AG04450 (cell line): ENCODE measurements around the gene ENPP4. TPM values are rescaled to one million over a fixed set of nuclear protein-coding genes. Genes with fewer than 3 reads are reported as not detected.

ENCODE experiments used
- CTCF ChIA-PET: fragments of 300-600, 350-600 bp; formaldehyde crosslinking; extraction: SDS; loops from one replicate; lab custom pipeline; 2022; ENCODE audit warnings: antibody characterized with exemption, inconsistent platforms; lab: Charles Lee
- POLR2A ChIA-PET: fragments of 350-600 bp; formaldehyde crosslinking; extraction: SDS; loops from one replicate; lab custom pipeline; 2021; ENCODE audit warnings: antibody characterized with exemption, inconsistent platforms; lab: Yijun Ruan, JAX
- DNase-seq: peaks from one replicate; pipeline ENCODE4 v3.0.0-alpha.2; 2011; ENCODE audit warnings: low read depth, low spot score
- H3K27ac ChIP-seq: one replicate; pipeline ENCODE4 v1.5.1; 2012; ENCODE audit warnings: low read depth, low read length, control low read depth
- H3K27me3 ChIP-seq: one replicate; pipeline ENCODE4 v1.6.0; 2012; ENCODE audit warnings: low read length; ENCODE audit not compliant: control insufficient read depth, insufficient read depth
- H3K4me3 ChIP-seq: 2 replicates; pipeline ENCODE4 v1.5.1; 2011; ENCODE audit warnings: mild to moderate bottlenecking, low read depth, low read length, control low read depth
- H3K9me3 ChIP-seq: 2 replicates; pipeline ENCODE4 v1.5.1; 2012; ENCODE audit warnings: low read length; ENCODE audit not compliant: control insufficient read depth, insufficient read depth
- CTCF ChIP-seq: IDR thresholded peaks from 2 replicates; pipeline ENCODE4 v1.5.1; 2011; ENCODE audit warnings: low read depth, low read length, control low read depth, inconsistent platforms
- polyA plus RNA-seq: library from polyadenylated mRNA; depleted of rRNA; stranded (reverse); fragments of >200 nt; gene quantifications from 2 replicates; pipeline ENCODE4 v1.2.3, GENCODE V29; 2011

ENPP4 gene
- polyA plus RNA-seq, 1 experiment = 0.04 TPM

DNA sequence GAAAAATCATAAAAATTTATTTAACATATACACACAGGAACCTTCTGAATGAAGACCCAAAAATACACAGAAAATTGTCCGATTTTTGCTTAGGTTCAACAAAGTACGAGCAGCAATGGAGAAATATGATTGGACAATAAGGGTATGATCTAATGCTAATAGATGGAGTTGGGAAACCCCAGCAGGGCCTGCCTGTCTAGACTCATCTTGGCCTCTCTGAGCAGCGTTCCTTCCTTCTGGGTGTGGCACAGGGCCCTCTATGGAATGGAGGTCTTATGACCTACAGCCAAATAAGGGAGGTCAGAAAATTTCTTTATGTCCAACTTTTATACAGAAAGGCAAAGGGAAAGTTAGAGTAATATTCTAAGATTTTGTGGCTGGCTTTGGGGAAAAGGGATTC lies 27.7 kb upstream of the ENPP4 start:
- no peaks in the 10 kb centered on the region for H3K27me3 ChIP-seq
- no peaks in the 10 kb centered on the region for H3K9me3 ChIP-seq
- H3K4me3 ChIP-seq = no peak overlapping the region
- POLR2A ChIA-PET = no interaction called here
- CTCF ChIA-PET = interaction anchor here (1.1 kb wide), 1 partner anchor 12 kb away, joined by 6 read pairs; no protein-coding TSS in a partner anchor
- H3K27ac ChIP-seq = no peak overlapping the region
- no peak for TF ChIP-seq CTCF
- DNase-seq = no peak

GRCh38 chr6:46103441-46104115 lies 26.2 kb upstream of the ENPP4 start:
- ChIA-PET POLR2A (no interaction called here), CTCF (interaction anchor here (2.2 kb wide), 1 partner anchor 13 kb away, joined by 10 read pairs; no protein-coding TSS in a partner anchor)
- no peak for DNase-seq
- TF ChIP-seq CTCF = no peak
- Histone ChIP-seq H3K27ac (no peak overlapping the region), H3K4me3 (no peak overlapping the region), H3K9me3 (no peaks in the 10 kb centered on the region), H3K27me3 (no peaks in the 10 kb centered on the region)

- H3K4me3 ChIP-seq = no peak overlapping the region
- H3K27ac ChIP-seq = no peak overlapping the region
- H3K27me3 ChIP-seq = no peaks in the 10 kb centered on the region
- no peak for TF ChIP-seq CTCF
- H3K9me3 ChIP-seq = no peaks in the 10 kb centered on the region
- ChIA-PET POLR2A (no interaction called here), CTCF (interaction anchor here (2.2 kb wide), 1 partner anchor 14 kb away, joined by 10 read pairs; no protein-coding TSS in a partner anchor)
- no peak for DNase-seq
These were observed 25.6 kb upstream of the ENPP4 start for GRCh38 chr6:46104209-46104608.

DNA sequence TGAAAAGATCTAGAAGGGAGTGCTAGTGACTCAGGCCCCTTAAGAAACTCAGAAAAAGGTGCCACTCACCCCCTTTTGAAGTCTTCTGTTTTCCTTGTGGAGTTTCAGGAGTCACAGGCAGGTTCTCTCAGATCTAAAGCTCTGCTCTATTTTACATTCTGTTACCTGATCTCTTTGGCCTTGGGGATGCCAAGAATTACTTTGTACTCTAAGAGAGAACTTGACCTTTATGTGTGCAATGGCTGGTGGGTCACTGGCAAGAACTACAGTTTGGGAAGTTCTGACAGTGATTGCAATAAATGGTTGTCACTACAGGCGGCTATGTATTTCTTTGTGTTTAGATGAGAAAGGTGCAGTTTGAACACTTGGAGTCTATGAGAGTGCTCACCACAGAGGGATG lies 24.2 kb upstream of the ENPP4 start:
- no peak for TF ChIP-seq CTCF
- Histone ChIP-seq H3K27ac (no peak overlapping the region), H3K4me3 (no peak overlapping the region), H3K27me3 (no peaks in the 10 kb centered on the region), H3K9me3 (no peaks in the 10 kb centered on the region)
- DNase-seq = no peak
- ChIA-PET CTCF (no interaction called here), POLR2A (interaction anchor here (0.6 kb wide), 1 partner anchor 226 kb away, joined by 3 read pairs; no protein-coding TSS in a partner anchor)

- CTCF ChIA-PET = no interaction called here
- TF ChIP-seq CTCF = no peak
- POLR2A ChIA-PET = no interaction called here
These were observed 16.4 kb upstream of the ENPP4 start for GRCh38 chr6:46113370-46113769.

More at GRCh38 chr6:46113370-46113769, 16.4 kb upstream of the ENPP4 start:
- H3K27me3 ChIP-seq = no peaks in the 10 kb centered on the region
- DNase-seq = no peak
- H3K27ac ChIP-seq = no peak overlapping the region
- H3K4me3 ChIP-seq = no peak overlapping the region
- H3K9me3 ChIP-seq = no peaks in the 10 kb centered on the region
